Memory B cell (primary cell): ENCODE results near the gene HID1.

Experiments used
- ATAC-seq: fragments of 150-1000 bp; cut with Tn5 transposase; 2 replicates; pipeline ENCODE4 v1.10.0; 2021; ENCODE audit warnings: low read depth, mild to moderate bottlenecking, moderate library complexity
- DNase-seq, 2 donors: peaks; one replicate each; pipeline ENCODE4 v3.0.0; 2022; ENCODE audit warnings: low spot score in 2 of 2
- H3K27ac Mint-ChIP-seq: one replicate; pipeline ENCODE4 v1.8.0; 2022; ENCODE audit warnings: mild to moderate bottlenecking, moderate library complexity, mixed read lengths
- H3K27me3 Mint-ChIP-seq: one replicate; pipeline ENCODE4 v1.8.0; 2022; ENCODE audit warnings: mixed read lengths
- H3K36me3 Mint-ChIP-seq: one replicate; pipeline ENCODE4 v1.8.0; 2022; ENCODE audit warnings: mild to moderate bottlenecking, mixed read lengths
- H3K4me1 Mint-ChIP-seq: one replicate; pipeline ENCODE4 v1.8.0; 2022; ENCODE audit warnings: mixed read lengths
- H3K4me3 Mint-ChIP-seq: one replicate; pipeline ENCODE4 v1.8.0; 2022; ENCODE audit warnings: mild to moderate bottlenecking, moderate library complexity, mixed read lengths
- H3K9me3 Mint-ChIP-seq: one replicate; pipeline ENCODE4 v1.8.0; 2022; ENCODE audit warnings: mixed read lengths

Gene HID1

DNA sequence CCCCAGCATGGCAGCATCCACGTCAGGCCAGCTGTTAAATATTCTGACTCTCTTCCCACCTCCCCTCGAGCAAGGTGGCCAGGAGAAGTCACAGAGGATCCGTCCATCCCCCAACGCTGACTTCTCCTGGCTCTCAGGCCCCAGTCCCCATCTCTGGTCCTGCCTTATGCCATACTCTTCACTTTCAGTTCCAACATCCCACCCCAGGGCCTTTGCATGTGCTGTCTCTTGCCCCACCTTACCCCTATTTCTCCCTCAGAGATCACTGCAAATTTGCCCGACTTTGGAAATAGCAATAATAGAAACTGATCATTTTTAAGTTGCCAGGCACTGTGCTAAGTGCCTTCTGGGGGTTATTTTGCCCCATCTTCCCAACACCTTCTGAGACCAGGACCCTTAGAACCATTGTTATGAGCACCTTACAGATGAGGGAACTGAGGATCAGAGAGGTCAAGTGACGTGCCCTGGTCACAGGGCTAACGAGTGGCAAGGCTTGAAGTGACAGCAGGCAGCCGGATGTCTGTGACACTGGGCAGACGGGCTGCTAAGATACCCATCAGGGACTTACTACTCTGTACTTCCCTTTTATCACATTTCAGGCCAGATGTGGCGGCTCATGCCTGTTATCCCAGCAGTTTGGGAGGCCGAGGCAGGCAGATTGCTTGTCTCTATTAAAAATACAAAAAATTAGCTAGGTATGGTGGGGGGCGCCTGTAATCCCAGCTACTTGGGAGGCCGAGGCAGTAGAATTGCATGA, 17.7 kb downstream of the HID1 start:
- no peak overlapping the region for H3K4me3 Mint-ChIP-seq
- H3K4me1 Mint-ChIP-seq: no peaks in the 10 kb centered on the region
- no peaks in the 10 kb centered on the region for H3K36me3 Mint-ChIP-seq
- ATAC-seq (peak; percentile 56), DNase-seq (peak in 1 of 2 donors; percentile 10)
- no peak overlapping the region for H3K27ac Mint-ChIP-seq
- peaks cover 7% of the 10 kb centered on the region for H3K27me3 Mint-ChIP-seq
- H3K9me3 Mint-ChIP-seq: no peaks in the 10 kb centered on the region

DNA sequence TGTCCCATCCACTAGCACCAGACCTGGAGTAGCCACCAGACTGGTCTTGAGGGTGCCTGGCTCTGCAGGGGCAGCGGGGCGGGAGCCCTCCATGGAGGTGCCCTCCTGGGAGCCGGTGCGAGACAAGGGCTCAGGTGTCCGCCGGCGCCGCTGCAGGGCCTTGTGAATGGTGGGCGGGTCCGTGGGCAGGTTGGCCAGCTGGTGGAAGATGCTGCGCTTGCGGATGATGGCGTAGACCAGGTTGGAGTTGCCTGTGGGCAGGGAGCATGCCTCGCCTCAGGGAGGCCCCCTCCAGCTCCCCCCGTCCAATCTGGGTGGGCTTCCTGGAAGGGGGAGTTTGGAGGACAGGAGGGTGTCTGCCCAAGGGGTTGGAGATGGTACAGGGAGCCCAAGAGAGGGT, 18.4 kb downstream of the HID1 start:
- no peaks in the 10 kb centered on the region for H3K9me3 Mint-ChIP-seq
- no peak for DNase-seq
- H3K27me3 Mint-ChIP-seq: peaks cover 5% of the 10 kb centered on the region
- H3K36me3 Mint-ChIP-seq: no peaks in the 10 kb centered on the region
- H3K27ac Mint-ChIP-seq: no peak overlapping the region
- ATAC-seq: no peak
- H3K4me1 Mint-ChIP-seq: no peaks in the 10 kb centered on the region
- no peak overlapping the region for H3K4me3 Mint-ChIP-seq

DNA sequence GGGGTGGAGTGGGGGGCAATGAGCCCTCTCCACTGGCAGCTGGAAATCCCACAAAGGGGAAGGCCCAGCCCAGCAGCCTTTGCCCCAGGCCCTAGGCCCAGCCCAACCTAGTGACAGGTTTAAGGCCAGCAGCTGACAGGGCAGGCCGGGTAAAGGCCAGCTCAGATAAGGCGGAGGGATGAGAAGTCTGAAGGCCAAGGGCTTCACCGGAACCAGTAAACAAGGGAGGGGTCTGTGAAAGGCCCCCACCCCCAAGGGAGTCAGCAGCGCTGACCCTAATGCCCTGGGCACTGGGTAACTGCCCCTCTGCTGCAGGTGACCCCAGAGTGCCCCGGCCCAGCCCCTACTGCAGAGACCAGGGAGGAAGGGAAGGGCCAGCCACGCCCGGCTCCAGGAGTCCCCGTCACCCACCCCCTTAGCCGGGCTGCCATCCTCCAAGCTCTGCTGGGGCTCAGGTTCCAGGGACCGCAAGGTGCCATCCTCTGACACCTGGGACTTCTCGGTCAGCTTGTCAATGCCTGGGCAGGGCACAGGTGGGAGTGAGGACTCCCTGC, 19.3 kb downstream of the HID1 start:
- Mint-ChIP-seq H3K4me1 (no peaks in the 10 kb centered on the region), H3K27ac (no peak overlapping the region), H3K36me3 (no peaks in the 10 kb centered on the region), H3K27me3 (peaks cover 5% of the 10 kb centered on the region), H3K4me3 (no peak overlapping the region), H3K9me3 (no peaks in the 10 kb centered on the region)
- no peak for ATAC-seq
- DNase-seq: no peak

DNA sequence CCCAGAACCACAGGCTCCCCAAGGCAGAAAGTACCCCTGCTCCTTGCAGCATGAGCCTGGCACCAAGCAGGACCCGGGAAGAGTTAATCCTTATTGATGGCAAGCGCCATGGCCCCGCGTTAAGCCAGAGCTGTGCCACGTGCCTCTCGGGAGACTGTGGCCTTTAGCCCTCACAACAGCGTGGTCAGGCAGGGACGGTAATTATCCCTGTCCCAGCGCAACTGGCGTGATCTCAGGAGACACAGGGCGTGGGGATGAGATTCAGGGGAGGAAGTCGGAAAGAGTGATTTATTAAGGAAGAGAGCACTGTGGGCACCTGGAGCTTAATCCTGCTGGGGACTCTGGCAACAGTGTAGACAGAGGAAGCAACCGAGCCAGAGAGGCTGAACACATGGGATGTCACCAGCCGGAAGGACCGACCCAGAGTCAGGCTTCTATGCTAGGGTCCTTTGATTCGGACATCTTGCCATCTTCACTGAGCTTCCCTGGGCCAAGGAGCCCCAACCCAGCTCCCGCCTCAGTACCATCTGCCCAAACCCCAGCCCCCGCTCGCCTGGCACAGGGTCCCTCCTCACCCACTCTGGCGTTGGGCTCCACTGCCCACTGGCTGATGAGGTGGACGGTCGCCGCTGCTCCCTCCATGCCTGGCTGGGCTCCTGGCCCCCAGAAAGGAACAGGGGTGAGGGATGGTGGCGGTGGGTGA, 20.0 kb downstream of the HID1 start:
- H3K27me3 Mint-ChIP-seq: peaks cover 10% of the 10 kb centered on the region
- ATAC-seq: no peak

DNA sequence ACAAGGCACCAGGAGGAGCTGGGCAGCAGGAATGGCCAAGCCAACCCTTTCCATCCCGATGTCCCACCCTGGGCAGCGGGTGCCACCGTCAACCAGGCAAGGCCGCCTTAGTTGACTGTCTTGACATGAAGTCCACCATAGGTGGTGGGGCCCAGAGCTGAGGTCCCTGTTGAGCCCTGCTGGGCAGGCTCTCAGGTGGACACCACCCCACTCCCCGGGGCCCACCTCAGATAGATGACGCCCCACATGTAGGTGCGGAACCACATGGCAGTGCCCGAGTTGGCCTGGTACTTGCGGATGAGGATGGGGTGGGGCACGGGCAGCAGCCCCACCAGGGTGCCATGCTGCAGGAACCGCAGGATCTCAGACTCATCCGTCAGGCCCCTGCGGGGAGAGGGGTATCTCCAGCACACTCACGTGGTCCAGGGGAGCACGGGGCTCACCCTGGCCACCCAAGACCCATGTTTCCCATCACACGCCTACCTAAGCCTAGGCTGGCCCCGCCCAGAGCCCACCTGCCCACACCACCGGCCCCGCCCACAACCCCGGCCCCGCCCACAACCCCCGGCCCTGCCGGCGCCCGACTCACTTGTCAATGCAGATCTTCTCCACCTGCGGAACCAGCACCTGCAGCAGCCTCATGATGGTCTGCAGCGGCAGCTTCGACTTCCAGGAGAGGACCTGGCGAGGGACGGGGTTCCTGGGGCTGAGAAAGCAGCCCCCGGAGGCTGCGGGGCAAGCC, 20.7 kb downstream of the HID1 start:
- H3K4me3 Mint-ChIP-seq: no peak overlapping the region
- no peak overlapping the region for H3K27ac Mint-ChIP-seq
- ATAC-seq (no peak), DNase-seq (no peak)
- H3K9me3 Mint-ChIP-seq: no peaks in the 10 kb centered on the region
- no peaks in the 10 kb centered on the region for H3K36me3 Mint-ChIP-seq
- peaks cover 11% of the 10 kb centered on the region for H3K27me3 Mint-ChIP-seq
- no peaks in the 10 kb centered on the region for H3K4me1 Mint-ChIP-seq

More for the DNA sequence above, 20.0 kb downstream of the HID1 start:
- no peak overlapping the region for H3K4me3 Mint-ChIP-seq
- no peak for DNase-seq
- no peaks in the 10 kb centered on the region for H3K36me3 Mint-ChIP-seq
- no peak overlapping the region for H3K27ac Mint-ChIP-seq
- no peaks in the 10 kb centered on the region for H3K4me1 Mint-ChIP-seq
- H3K9me3 Mint-ChIP-seq: no peaks in the 10 kb centered on the region

DNA sequence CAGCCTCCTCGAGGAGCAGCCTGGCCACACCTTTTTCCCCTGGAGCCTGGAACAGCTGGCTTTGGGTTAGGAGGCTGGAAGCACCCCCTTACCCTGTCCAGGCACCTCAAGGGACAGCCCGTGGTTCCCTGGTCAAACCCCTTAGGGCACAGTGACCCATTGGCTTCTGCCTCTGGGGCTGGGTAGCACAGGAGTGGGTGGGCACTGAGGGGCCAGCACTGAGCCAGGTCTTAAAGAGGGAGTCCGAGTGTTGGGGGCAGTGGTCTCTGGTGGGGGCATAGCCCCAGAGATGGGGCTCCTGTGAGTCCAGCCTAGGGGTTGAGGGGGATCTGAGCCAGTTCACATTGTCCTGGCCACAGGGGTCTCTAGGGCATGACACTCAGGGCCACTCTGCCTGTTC, 21.5 kb downstream of the HID1 start:
- DNase-seq: no peak
- no peaks in the 10 kb centered on the region for H3K36me3 Mint-ChIP-seq
- H3K27me3 Mint-ChIP-seq: peaks cover 11% of the 10 kb centered on the region
- no peak overlapping the region for H3K27ac Mint-ChIP-seq
- no peak for ATAC-seq
- H3K9me3 Mint-ChIP-seq: no peaks in the 10 kb centered on the region
- no peaks in the 10 kb centered on the region for H3K4me1 Mint-ChIP-seq
- H3K4me3 Mint-ChIP-seq: no peak overlapping the region

DNA sequence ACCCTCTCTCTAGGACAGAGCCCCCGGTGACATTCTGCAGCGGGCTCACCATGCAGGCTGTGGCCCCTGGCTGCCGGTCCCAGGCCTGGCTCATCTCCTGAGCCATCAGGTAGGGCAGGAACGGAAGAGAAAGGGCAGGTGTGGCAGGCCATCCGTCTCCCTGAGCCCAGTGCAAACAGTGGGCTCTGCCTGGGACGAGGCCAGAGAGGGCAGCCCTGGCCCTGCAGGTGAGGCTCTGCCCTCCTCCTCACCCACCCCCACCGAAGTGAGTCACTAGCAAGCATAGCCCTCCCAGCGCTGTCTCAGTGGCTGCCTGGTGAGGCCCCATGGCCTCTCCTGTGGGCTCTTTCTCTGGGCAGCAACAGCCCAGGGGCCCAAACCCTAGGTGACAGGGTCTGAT, 22.4 kb downstream of the HID1 start:
- Mint-ChIP-seq H3K36me3 (no peaks in the 10 kb centered on the region), H3K27me3 (peaks cover 12% of the 10 kb centered on the region), H3K4me3 (no peak overlapping the region), H3K4me1 (no peaks in the 10 kb centered on the region), H3K27ac (no peak overlapping the region), H3K9me3 (no peaks in the 10 kb centered on the region)
- ATAC-seq (no peak), DNase-seq (no peak)

DNA sequence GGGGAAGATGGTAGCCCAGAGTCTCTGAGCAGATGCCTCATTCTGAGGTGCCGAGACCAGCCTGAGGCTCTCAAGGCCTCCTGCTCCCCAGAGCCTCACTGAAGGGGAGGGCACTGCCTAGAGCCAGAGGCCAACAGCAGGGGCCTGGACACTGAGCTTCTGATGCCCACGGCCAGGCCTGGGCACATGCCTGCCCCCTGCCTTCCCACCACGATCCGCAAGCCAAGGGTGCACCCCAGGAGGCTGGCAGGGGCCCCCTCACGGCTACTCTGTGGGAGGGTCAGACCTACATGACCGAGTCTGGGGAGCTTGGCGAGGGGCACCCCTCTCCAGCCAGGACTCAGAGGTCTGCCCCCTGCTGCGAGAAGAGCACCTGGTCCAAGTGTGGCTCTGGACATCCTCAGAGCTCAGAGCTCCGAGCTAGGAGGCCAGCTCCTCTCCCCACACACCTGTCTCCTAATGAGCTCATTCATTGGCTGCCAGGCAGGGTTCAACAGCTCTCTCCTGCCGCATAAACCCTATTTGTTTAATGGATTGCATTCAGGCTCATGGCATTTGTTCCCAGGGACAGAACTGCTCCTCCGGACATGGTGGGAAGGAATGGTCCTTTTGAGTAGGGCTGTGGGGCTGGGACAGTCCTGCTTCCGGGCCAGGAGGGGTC, 23.0 kb downstream of the HID1 start:
- Mint-ChIP-seq H3K27me3 (peaks cover 13% of the 10 kb centered on the region), H3K27ac (no peak overlapping the region), H3K9me3 (no peaks in the 10 kb centered on the region), H3K36me3 (no peaks in the 10 kb centered on the region), H3K4me1 (no peaks in the 10 kb centered on the region), H3K4me3 (no peak overlapping the region)
- no peak for DNase-seq
- ATAC-seq: no peak

DNA sequence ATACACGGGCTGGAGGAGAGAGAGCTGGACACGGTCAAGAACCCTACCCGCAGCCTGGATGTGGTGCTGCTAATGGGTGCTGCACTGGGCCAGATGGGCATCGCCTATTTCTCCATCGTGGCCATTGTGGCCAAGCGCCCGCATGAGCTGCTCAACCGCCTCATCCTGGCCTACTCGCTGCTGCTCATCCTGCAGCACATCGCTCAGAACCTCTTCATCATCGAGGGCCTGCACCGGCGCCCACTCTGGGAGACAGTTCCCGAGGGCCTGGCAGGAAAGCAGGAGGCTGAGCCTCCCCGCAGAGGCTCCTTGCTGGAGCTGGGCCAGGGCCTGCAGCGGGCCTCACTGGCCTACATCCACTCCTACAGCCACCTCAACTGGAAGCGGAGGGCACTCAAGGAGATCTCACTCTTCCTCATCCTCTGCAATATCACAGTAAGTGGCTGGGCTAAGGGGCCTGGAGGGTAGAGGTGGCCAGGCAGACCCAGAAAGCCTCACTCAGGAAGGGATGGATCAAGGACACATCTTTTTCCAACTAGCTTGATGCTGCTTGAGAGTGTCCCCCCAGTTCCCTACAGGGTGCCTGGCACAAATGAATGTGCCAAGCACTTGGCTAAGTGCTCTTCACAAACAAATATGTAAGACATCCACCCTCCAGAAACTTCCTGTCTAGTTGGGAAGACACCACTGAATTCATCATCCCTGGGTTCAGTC, 25.4 kb downstream of the HID1 start:
- Mint-ChIP-seq H3K27me3 (peaks cover 14% of the 10 kb centered on the region), H3K4me3 (no peak overlapping the region), H3K4me1 (no peaks in the 10 kb centered on the region), H3K27ac (no peak overlapping the region), H3K36me3 (no peaks in the 10 kb centered on the region), H3K9me3 (no peaks in the 10 kb centered on the region)
- no peak for DNase-seq
- ATAC-seq: no peak

DNA sequence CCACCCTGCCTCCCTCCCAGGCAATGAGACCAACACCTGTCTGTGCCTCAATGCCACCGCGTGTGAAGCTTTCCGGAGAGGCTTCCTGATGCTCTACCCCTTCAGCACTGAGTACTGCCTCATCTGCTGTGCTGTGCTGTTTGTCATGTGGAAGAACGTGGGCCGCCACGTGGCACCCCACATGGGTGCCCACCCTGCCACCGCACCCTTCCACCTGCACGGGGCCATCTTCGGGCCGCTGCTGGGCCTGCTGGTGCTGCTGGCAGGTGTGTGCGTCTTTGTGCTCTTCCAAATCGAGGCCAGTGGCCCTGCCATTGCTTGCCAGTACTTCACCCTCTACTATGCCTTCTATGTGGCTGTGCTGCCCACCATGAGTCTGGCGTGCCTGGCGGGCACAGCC, 25.9 kb downstream of the HID1 start:
- DNase-seq (no peak), ATAC-seq (no peak)
- no peaks in the 10 kb centered on the region for H3K9me3 Mint-ChIP-seq
- H3K4me1 Mint-ChIP-seq: no peaks in the 10 kb centered on the region
- H3K27me3 Mint-ChIP-seq: peaks cover 18% of the 10 kb centered on the region
- no peak overlapping the region for H3K27ac Mint-ChIP-seq
- H3K4me3 Mint-ChIP-seq: no peak overlapping the region
- no peaks in the 10 kb centered on the region for H3K36me3 Mint-ChIP-seq

DNA sequence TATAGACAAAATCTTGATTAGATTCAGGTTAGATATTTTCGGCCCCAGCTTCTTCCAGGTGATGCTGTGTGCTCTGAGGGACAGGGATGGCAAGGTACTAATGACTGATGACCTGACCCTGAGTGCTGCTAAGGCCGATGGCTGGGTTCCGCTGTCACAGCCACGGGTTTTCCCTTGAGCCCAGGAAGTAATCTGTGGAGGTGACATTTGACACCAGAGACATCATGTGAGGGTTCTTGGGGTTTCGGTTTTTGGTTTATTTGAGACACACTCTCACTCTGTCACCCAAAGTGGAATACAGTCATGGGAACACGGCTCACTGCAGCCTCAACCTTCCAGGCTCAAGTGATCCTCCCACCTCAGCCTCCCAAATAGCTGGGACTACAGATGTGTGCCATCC, 27.0 kb downstream of the HID1 start:
- peaks cover 20% of the 10 kb centered on the region for H3K27me3 Mint-ChIP-seq
- peak; percentile 45 for ATAC-seq
- no peaks in the 10 kb centered on the region for H3K9me3 Mint-ChIP-seq
- H3K4me3 Mint-ChIP-seq: no peak overlapping the region
- no peak overlapping the region for H3K27ac Mint-ChIP-seq
- H3K4me1 Mint-ChIP-seq: no peaks in the 10 kb centered on the region
- DNase-seq: no peak
- no peaks in the 10 kb centered on the region for H3K36me3 Mint-ChIP-seq

DNA sequence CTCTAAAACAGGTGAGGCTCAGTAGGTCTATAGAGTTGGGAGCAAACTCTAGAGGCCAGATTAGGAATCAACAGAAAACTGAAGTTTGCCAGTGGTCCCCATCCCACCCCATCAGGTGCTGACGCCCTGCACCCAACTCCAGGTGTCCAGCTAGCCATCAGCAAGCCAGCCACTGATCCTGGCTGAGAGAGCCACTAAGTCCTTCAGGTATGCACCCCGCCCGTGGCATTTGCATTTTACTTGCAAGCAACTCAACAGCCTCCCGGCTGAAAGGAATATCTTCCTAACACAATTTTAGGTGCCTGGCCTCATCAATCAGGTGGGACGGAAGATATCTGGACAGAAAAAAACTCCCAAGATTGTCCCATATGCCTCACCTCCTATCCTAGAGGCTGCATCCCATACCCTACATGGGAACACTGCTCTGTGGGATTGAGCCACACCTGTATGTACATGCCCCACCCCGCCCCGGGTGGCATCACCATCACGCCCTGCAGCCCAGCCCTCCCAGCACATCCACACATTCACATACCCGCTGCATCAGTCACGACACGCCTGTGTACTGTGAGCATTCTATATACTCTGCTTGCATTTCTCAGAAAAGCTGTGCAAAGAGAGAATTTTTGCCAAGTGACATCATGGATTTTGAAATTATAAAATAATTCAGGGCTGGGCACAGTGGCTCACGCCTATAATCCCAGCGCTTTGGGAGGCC, 28.6 kb downstream of the HID1 start:
- no peak overlapping the region for H3K4me3 Mint-ChIP-seq
- DNase-seq: no peak

More for the DNA sequence above, 28.6 kb downstream of the HID1 start:
- H3K4me1 Mint-ChIP-seq: no peaks in the 10 kb centered on the region
- no peaks in the 10 kb centered on the region for H3K36me3 Mint-ChIP-seq
- H3K9me3 Mint-ChIP-seq: no peaks in the 10 kb centered on the region
- no peak overlapping the region for H3K27ac Mint-ChIP-seq
- peaks cover 22% of the 10 kb centered on the region for H3K27me3 Mint-ChIP-seq
- ATAC-seq: no peak
